GM19395 (cell line): ENCODE measurements around the gene AHRR.
A peak's percentile ranks its signal among the peaks of the same experiment; 100 is the strongest.
"Not testable (repeated sequence)": the region's sequence is repeated elsewhere in the genome, so short reads cannot be mapped to it uniquely, and the experiment has no call there.

Source experiments
- ATAC-seq: cut with Tn5 transposase; IDR thresholded peaks from one replicate; pipeline ENCODE4 v1.9.1; 2021; ENCODE audit warnings: mild to moderate bottlenecking, moderate library complexity; ENCODE audit not compliant: unreplicated experiment

AHRR gene

GRCh38 chr5:470961-471749, 149.6 kb downstream of the AHRR start:
- no peak for ATAC-seq

- no peak for ATAC-seq
These were observed 150.2 kb downstream of the AHRR start for GRCh38 chr5:471750-472058.

DNA sequence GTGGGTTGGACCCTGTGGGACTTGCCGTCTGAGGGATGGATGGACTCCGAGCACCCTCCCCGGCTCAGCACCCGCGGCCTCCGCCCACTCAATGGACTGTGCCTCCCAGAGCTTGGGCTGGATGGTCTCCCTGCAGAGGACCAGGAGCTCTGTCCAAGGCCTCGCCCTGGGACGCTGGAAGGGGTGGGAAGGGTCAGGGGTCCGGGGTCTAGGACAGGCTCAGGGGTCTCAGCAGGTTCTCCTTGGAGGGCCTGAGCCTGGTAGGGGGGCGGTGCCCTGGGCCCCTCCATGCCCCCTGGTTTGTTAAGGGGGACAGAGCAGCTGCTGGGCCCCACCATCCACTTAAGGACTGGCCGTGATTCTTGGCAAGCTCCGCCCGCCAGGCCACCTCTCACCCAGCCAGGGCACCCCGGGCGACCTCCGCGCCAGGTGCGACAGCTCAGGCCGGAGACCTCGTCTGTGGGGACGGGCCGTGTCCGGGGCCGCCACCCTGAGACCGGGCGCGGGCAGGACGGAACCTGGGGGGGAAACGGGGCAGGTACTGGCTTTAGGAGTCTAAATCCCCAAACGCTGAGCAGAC, 150.7 kb downstream of the AHRR start:
- peak; percentile 21 for ATAC-seq

GRCh38 chr5:472656-473550, 151.4 kb downstream of the AHRR start:
- peak; percentile 69 for ATAC-seq

DNA sequence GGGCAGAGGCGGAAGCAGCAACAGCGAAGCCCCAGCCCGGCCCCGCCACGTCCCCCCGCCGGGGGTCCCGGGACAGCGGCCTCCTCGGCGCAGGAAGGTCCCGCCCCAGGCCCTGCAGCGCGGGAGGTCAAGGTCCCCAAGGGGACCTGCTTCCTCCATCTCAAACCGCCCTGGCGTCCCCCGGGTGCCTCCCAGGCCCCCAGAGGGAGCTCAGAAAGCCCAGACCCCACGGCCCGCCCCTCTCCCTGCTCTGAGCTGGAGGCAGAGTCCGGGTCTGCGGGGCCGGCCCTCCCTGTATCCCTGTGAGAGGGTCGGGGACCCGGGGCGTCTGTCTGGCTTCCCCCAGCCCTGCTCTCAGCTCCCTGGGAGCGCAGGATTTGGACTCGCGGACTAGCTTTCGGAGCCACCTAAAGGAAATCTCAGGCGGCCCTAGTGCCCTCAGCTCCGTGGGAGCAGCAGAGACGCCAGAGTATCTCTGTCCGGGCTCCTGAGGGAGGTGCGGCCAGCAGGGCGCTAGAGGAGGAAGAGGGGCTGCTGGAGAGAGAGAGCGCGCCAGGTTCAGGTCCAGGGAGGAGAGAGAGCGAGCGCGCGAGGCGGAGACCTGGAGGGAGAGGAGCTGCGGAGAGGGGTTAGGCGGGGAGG, 152.2 kb downstream of the AHRR start:
- ATAC-seq: peak; percentile 24

DNA sequence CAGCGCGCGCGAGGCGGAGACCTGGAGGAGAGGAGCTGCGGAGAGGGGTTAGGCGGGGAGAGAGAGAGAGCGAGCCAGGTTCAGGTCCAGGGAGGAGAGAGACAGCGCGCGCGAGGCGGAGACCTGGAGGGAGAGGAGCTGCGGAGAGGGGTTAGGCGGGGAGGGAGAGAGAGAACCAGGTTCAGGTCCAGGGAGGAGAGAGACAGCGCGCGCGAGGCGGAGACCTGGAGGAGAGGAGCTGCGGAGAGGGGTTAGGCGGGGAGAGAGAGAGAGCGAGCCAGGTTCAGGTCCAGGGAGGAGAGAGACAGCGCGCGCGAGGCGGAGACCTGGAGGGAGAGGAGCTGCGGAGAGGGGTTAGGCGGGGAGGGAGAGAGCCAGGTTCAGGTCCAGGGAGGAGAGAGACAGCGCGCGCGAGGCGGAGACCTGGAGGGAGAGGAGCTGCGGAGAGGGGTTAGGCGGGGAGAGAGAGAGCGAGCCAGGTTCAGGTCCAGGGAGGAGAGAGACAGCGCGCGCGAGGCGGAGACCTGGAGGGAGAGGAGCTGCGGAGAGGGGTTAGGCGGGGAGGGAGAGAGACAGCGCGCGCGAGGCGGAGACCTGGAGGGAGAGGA, 152.8 kb downstream of the AHRR start:
- not testable (repeated sequence) for ATAC-seq

DNA sequence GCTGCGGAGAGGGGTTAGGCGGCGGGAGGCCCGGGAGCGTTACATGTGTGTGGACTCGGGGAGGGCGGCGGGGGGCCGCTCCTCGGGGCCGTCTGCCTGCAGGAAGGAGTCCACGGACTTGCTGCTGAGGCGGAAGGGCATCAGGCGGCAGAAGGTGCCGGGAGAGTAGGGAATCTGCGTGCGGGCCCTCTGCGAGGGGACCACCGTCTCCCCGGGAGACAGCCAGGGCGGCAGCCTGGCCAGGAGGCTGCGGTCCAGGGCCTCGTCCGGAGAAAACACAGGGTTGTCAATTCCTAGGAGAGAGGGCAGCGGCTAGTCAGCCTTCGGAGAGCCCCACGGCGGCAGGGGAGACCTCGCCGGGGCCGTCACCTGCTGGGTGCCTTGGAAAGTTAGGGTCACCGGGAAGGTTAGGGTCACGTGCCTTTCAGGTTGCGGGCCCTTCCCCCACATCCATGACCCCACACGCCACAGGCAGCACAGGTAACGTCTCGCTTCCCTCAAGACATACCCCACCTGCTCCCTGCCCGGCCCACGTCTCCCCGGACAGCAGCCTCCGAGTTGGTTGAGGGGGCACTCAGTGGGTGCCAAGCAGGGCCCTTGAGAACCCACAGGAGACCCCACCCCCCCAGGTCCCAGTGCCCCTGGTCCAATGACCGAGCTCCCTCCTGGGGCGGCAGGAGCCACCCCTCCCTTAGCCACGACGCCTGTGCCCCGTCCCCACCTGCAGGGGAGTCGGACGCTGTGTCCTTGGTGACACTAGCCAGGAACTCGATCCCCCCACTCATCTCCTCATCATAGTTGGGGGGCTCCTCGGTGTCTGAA, 153.5 kb downstream of the AHRR start:
- ATAC-seq: no peak

DNA sequence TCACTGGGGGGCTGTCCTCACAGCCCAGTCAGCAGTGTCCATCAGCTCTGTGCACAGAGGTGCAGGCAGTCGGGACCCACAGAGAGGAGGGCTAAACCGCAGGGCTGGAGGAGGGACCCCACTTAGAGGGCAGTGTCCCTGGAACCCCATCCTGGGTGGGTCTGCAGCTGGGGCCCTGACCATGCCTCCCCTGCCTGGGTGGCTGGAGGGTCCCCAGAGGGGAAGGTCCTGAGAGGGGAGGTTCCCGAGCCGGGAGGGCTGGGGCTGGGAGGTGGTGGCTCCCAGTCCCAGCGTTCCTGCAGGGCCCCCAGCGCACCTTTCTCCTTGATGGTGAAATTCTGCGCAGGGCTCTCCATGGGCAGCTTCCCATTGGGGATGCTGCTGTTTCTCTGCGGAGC, 154.2 kb downstream of the AHRR start:
- no peak for ATAC-seq

DNA sequence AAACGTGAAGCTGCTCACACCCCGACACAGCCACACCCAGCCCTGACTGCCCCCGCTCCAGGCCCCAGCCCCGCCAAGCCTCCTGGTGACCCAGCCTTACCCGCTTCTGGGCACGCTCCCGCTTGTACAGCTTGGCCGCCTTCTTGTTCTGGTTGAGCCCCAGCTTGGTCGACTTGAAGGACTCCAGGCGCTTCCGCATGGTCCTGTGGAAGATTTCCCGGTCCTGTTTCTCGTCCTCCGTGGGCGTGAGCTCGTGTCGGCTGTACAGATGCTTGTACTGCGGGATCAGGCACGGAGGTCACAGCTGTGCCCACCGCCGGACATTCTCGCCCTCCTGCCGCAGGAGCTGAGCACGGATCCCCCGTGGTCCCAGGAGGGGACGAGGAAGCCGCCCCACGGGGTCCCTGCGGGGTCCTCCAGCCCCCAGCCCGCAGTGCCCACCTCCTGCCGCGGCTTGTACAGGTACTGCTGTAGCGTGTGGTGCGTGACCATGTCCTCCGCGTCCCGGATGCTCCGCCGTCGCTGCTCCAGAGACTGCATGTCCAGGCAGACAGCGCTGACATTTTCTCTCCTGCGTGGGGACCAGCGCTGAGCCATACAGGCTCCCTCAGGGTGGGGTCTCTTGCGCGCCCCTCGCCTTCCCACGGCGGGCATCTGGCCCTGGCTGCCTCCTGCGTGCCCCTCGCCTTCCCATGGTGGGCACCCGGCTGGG, 154.7 kb downstream of the AHRR start:
- no peak for ATAC-seq

- no peak for ATAC-seq
These were observed 155.3 kb downstream of the AHRR start for GRCh38 chr5:476814-477175.

- no peak for ATAC-seq
These were observed 155.7 kb downstream of the AHRR start for GRCh38 chr5:477247-477646.

DNA sequence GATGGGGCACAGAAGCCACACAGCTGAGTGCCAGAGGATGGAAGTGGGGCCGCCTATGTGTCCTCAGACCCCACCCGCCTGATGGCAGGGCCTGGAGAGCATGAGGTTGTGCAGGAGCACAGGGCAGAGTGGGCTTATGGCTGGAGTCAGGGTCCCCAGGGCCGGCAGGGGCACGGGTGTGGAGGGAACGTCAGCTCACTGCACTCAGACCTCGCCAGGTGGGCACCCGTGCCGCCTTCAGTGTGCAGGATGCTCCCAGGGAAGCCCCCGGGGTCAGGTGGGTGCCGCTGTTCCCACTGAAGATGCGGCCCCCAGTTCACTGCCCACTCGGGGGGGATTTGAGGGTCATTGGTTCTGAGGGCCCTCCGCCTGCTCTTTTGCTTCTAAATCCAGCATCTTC, 156.4 kb downstream of the AHRR start:
- ATAC-seq: no peak

- ATAC-seq: no peak
These were observed 157.0 kb downstream of the AHRR start for GRCh38 chr5:478369-478981.

DNA sequence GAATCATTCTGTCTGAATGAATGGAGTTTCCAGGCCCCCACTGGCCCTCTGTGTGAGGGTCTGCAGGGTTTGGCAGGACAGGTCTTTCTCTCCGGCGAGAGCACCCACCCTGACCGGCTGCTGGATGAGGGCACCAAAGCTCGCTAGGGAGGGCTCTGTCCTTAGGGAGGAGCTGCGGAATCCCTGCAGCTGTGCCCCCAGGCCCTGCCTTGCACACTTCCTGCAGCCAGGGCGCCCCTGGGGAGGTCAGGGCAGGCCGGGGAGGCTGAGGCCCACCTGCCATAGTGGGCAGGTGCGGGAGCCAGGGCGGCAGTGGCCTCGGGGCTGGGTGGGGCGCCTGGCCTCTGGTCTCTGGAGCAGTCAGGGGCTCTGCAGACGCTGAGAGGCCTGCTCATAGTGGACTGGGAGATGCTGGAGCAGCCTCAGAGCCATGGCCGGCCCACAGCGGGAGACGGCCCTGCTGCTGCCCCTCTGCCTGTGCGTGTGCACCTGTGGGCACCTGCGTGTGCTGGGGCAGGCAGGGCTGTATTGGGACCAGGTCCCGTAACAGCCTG, 157.5 kb downstream of the AHRR start:
- ATAC-seq: no peak

DNA sequence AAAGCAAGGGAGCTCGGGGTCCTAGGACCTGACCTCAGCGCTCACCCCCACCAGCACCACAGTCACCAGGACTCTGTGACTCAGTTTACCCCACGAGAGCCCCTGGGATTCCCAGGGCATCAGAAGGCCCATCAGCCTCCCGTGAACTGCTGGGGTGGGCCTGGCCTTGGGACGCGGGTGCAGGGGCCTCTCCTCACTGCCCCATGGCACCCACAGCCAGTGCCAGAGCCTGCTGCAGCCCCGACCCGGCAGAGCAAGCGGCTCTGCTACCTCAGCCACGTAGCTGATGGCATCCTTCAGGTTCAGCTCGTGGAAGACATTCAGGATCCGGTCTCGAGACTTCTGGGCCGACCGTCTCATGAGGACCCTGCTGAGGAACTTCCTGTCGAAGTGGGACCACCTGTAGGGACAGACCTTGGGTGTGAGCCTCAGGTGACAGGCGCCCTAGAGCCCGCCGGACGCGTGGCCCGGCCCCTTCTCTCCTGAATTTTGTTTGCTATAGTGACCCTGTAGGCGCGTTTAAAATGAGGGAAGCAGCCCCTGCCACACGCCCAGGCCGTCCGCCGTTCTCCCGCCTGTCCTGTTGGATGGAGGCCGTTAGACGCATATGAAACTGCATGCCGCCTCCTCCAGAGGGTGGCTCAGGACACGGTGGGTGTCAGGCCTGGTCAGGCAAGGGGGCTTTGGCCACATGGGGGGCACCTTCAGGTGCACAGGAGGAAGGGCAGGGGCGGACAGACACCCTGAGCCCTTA, 158.2 kb downstream of the AHRR start:
- ATAC-seq: no peak

- ATAC-seq: no peak
These were observed 159.8 kb downstream of the AHRR start for GRCh38 chr5:481347-481746.

DNA sequence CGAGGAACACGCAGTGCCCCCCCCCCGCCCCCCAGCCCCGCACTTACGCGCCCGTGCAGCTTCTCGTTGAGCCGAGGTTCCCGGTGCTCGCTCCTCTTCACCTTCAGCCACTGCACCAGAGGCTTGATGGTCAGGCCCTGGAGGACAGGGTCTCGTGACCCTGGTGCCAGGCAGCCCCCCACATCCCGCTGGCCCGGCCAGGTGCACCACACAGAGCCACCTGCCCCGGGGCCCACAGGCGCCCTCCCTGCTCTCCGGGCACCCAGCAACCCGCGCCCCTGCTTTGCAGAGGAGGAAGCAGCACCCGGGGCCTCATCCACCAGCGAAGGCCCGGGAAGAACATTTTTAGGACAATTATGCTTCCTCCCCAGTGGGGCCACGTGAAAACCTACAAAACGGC, 160.5 kb downstream of the AHRR start:
- ATAC-seq: no peak

DNA sequence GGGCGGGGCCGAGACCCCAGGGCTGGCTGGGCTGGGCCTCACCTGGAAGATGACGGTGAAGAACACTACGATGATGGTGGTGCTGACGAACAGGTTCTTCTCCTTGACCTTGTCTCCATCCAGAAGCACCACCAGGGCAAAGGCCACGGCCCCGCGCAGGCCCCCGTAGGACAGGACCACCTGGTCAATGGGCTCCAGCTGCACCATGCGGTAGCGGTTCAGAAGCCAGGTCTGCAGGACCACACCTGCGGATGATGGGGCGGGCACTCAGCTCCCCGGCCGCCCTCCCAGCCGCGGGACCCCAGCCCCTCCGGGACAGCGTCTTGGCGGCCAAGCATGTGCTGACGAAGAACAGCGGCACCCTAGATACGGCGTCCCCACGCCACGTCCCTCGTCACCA, 161.0 kb downstream of the AHRR start:
- ATAC-seq: no peak
